ENCODE data around the gene FAM3D. TPM values are rescaled to one million over a fixed set of nuclear protein-coding genes. Genes with fewer than 3 reads are reported as not detected.

Gene FAM3D
- polyA plus RNA-seq, 1 experiment = not detected

DNA sequence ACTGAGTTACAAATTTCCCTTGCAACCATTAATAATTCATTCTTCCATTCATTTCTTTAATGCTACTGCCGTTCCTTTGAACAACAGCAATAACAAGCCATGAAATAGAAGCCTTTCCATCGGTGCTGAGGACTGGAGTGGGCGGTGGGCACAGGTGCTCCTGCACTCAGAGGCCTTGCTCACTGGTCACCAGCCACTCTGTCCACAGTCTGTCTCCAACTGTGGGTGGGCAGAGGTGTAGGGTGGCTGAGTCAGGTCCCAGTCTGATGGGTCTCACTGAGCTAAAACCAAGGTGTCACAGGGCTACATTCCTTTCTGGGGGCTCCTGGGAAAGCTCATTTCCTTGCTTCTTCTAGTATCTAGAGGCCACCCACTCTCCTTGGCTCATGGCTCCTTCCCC is 6.3 kb upstream of the FAM3D start:
- POLR2A ChIA-PET = no interaction called here
- H3K4me3 ChIP-seq (ENCODE audit: low read depth, low read length) = no peak overlapping the region
- TF ChIP-seq, protein P1, sequence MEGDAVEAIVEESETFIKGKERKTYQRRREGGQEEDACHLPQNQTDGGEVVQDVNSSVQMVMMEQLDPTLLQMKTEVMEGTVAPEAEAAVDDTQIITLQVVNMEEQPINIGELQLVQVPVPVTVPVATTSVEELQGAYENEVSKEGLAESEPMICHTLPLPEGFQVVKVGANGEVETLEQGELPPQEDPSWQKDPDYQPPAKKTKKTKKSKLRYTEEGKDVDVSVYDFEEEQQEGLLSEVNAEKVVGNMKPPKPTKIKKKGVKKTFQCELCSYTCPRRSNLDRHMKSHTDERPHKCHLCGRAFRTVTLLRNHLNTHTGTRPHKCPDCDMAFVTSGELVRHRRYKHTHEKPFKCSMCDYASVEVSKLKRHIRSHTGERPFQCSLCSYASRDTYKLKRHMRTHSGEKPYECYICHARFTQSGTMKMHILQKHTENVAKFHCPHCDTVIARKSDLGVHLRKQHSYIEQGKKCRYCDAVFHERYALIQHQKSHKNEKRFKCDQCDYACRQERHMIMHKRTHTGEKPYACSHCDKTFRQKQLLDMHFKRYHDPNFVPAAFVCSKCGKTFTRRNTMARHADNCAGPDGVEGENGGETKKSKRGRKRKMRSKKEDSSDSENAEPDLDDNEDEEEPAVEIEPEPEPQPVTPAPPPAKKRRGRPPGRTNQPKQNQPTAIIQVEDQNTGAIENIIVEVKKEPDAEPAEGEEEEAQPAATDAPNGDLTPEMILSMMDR (IDR thresholded peaks at IDR 0.05; ENCODE audit: insufficient read depth, low read depth, low read length) = no peak
- H3K36me3 ChIP-seq (ENCODE audit: control insufficient read depth, insufficient read depth, low read length) = no peaks in the 10 kb centered on the region
- CTCF ChIA-PET = no interaction called here
- peaks cover 6% of the 10 kb centered on the region; the same call in 1 of the 2 replicates for H3K27me3 ChIP-seq (ENCODE audit: control insufficient read depth, insufficient read depth, low read length)
- no peak for DNase-seq (ENCODE audit: low read depth)

DNA sequence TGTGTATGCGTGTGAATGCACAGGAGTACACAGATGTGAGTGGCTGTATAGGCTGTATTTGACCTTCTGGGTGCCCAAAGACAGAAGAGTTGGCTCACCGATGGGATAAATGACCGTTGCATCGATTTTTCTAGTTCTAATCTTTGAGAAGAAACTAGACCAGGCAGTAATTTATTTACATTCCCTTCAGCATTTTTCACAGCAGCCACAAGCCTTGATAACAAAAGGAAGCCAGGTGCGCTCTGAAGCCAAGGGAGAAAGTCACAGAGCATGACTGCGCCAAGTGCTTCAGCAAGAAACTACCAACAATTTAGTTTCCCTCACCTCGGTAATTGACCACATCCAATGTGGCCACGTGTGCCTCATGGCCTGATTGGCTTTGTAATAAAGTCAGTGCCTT is 5.9 kb upstream of the FAM3D start:
- no peak for DNase-seq (ENCODE audit: low read depth)
- TF ChIP-seq, protein P1 (IDR thresholded peaks at IDR 0.05; ENCODE audit: insufficient read depth, low read depth, low read length) = no peak
- Histone ChIP-seq H3K4me3 (ENCODE audit: low read depth, low read length) (no peak overlapping the region), H3K27me3 (ENCODE audit: control insufficient read depth, insufficient read depth, low read length) (peaks cover 6% of the 10 kb centered on the region; the same call in 1 of the 2 replicates), H3K36me3 (ENCODE audit: control insufficient read depth, insufficient read depth, low read length) (no peaks in the 10 kb centered on the region)
- CTCF ChIA-PET = no interaction called here
- POLR2A ChIA-PET = no interaction called here

DNA sequence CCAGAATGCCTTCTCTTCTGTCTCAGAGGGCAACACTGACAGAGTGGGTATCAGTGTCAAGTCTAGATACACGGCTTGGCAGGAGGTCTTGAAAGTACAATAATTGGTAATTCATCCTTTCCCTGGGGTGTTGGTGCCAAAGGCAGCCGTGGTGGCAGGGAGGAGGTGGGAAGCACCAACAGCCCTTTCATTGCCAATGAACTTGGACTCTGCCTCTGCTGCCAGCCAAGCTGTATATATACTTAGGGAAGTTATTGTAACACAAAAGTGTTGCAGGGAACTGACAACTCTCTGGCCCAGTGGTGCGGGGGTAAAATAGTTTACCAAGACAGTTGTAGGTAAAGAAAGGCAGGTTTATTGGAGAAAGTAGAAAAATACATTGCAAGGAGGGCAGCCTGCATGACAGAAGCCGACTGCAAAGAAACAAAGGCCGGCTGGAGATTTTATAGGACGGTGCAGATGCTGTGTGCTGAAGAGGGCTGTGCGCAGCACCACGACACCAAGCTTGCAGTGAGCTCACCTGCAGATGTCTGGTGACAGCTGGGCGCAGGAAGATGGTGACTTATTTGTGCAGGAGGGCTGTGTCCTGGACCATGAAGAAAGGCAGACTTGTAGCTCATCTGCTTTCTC is 4.0 kb upstream of the FAM3D start:
- H3K27me3 ChIP-seq (ENCODE audit: control insufficient read depth, insufficient read depth, low read length) = peaks cover 6% of the 10 kb centered on the region; the same call in 1 of the 2 replicates
- no peak for DNase-seq (ENCODE audit: low read depth)
- CTCF ChIA-PET = no interaction called here
- H3K36me3 ChIP-seq (ENCODE audit: control insufficient read depth, insufficient read depth, low read length) = no peaks in the 10 kb centered on the region
- POLR2A ChIA-PET = no interaction called here
- TF ChIP-seq, protein P1 (IDR thresholded peaks at IDR 0.05; ENCODE audit: insufficient read depth, low read depth, low read length) = no peak
- H3K4me3 ChIP-seq (ENCODE audit: low read depth, low read length) = no peak overlapping the region

DNA sequence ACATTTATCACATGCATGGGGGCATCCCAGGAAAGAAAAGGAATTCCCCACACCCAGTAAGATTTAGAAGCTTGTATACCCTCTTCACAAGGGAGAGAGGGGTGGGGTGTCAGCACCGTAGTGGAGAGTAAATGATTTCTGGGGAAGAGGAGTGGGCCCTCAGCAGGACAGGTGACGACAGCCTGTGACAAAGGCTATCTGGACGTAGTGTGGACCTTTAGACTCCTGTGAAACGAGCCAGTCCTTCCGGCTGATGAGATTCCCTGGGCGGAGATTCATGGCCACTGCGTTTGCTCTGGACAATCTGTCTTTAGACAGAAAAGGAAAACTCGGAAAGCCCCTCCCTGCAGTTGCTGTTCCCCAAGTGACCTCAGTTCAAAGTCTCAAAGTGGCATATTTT is 1.7 kb upstream of the FAM3D start:
- POLR2A ChIA-PET = no interaction called here

DNA sequence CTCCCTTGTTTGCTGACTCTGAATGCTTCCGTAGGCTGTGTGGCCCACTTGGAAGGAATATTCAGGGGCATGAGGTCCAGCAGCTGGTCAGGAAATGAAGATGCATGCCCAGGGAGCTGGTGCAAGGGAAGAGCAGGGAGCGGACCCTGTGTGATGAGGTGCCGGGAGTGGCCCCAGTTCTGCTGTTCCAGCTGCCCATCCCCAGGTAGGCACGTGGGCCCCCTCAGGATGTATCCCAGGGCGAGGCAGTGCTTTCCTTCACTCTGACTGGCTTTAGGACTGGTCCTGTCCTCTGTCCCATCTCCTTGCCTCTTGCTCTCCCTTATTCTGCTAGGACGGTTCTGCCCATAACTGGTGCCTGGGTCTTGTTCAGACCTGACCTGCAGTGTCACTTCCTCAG is 1.1 kb upstream of the FAM3D start:
- POLR2A ChIA-PET = no interaction called here
- H3K36me3 ChIP-seq (ENCODE audit: control insufficient read depth, insufficient read depth, low read length) = no peaks in the 10 kb centered on the region
- CTCF ChIA-PET = no interaction called here
- DNase-seq (ENCODE audit: low read depth) = no peak
- TF ChIP-seq, protein P1 (IDR thresholded peaks at IDR 0.05; ENCODE audit: insufficient read depth, low read depth, low read length) = no peak
- 0 out of 2 replicates have a peak, but pooled peaks cover 3% of the 10 kb centered on the region for H3K27me3 ChIP-seq (ENCODE audit: control insufficient read depth, insufficient read depth, low read length)
- H3K4me3 ChIP-seq (ENCODE audit: low read depth, low read length) = no peak overlapping the region

More for the DNA sequence above, 1.7 kb upstream of the FAM3D start:
- CTCF ChIA-PET = no interaction called here
- DNase-seq (ENCODE audit: low read depth) = no peak
- no peaks in the 10 kb centered on the region for H3K36me3 ChIP-seq (ENCODE audit: control insufficient read depth, insufficient read depth, low read length)
- no peak overlapping the region for H3K4me3 ChIP-seq (ENCODE audit: low read depth, low read length)
- TF ChIP-seq, protein P1 (IDR thresholded peaks at IDR 0.05; ENCODE audit: insufficient read depth, low read depth, low read length) = no peak
- H3K27me3 ChIP-seq (ENCODE audit: control insufficient read depth, insufficient read depth, low read length) = peaks cover 6% of the 10 kb centered on the region; the same call in 1 of the 2 replicates

Data from BJ (cell line).